ENCODE results near the gene KLRB1. TPM values are rescaled to one million over a fixed set of nuclear protein-coding genes. Genes with fewer than 3 reads are reported as not detected.
"Not testable (repeated sequence)": the region's sequence is repeated elsewhere in the genome, so short reads cannot be mapped to it uniquely, and the experiment has no call there.

Gene KLRB1
- total RNA-seq, 2 donors from 2014 or later, result 1.7 to 2.6 TPM

- TF ChIP-seq, protein P1, sequence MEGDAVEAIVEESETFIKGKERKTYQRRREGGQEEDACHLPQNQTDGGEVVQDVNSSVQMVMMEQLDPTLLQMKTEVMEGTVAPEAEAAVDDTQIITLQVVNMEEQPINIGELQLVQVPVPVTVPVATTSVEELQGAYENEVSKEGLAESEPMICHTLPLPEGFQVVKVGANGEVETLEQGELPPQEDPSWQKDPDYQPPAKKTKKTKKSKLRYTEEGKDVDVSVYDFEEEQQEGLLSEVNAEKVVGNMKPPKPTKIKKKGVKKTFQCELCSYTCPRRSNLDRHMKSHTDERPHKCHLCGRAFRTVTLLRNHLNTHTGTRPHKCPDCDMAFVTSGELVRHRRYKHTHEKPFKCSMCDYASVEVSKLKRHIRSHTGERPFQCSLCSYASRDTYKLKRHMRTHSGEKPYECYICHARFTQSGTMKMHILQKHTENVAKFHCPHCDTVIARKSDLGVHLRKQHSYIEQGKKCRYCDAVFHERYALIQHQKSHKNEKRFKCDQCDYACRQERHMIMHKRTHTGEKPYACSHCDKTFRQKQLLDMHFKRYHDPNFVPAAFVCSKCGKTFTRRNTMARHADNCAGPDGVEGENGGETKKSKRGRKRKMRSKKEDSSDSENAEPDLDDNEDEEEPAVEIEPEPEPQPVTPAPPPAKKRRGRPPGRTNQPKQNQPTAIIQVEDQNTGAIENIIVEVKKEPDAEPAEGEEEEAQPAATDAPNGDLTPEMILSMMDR (IDR thresholded peaks at IDR 0.05), result no peak
- no peak for DNase-seq
- Histone ChIP-seq H3K27ac (no peak overlapping the region), H3K27me3 (no peaks in the 10 kb centered on the region), H3K4me3 (no peak overlapping the region), H3K4me1 (no peaks in the 10 kb centered on the region), H3K9ac (ENCODE audit: low read depth in 2 of 2, low read length in 2 of 2) (no peak overlapping the region), H3K36me3 (no peaks in the 10 kb centered on the region), H3K9me3 (no peaks in the 10 kb centered on the region)
- intact Hi-C loops (cut with DNase I), result no loop called here
These were observed 3.4 kb downstream of the KLRB1 start for GRCh38 chr12:9604287-9604686.

GRCh38 chr12:9600426-9600825 lies 7.3 kb downstream of the KLRB1 start:
- H3K4me3 ChIP-seq; H3K27ac ChIP-seq; DNase-seq; H3K27me3 ChIP-seq; H3K36me3 ChIP-seq; H3K9ac ChIP-seq (ENCODE audit: low read depth in 2 of 2, low read length in 2 of 2); H3K9me3 ChIP-seq; H3K4me1 ChIP-seq; intact Hi-C loops (cut with DNase I): not testable (repeated sequence)

GRCh38 chr12:9598363-9598762 lies 9.4 kb downstream of the KLRB1 start:
- Histone ChIP-seq H3K9ac (ENCODE audit: low read depth in 2 of 2, low read length in 2 of 2) (no peak overlapping the region), H3K27ac (no peak overlapping the region), H3K4me3 (no peak overlapping the region), H3K9me3 (no peaks in the 10 kb centered on the region), H3K27me3 (no peaks in the 10 kb centered on the region), H3K36me3 (no peaks in the 10 kb centered on the region), H3K4me1 (no peaks in the 10 kb centered on the region)
- DNase-seq, result no peak
- intact Hi-C loops (cut with DNase I), result no loop called here
- TF ChIP-seq, protein P1 (IDR thresholded peaks at IDR 0.05), result no peak

GRCh38 chr12:9597365-9597764 lies 10.4 kb downstream of the KLRB1 start:
- H3K9ac ChIP-seq (ENCODE audit: low read depth in 2 of 2, low read length in 2 of 2), result no peak overlapping the region
- H3K27me3 ChIP-seq, result no peaks in the 10 kb centered on the region
- intact Hi-C loops (cut with DNase I), result no loop called here
- TF ChIP-seq, protein P1 (IDR thresholded peaks at IDR 0.05), result no peak
- H3K4me1 ChIP-seq, result no peaks in the 10 kb centered on the region
- no peak for DNase-seq
- no peaks in the 10 kb centered on the region for H3K36me3 ChIP-seq
- H3K4me3 ChIP-seq, result no peak overlapping the region
- no peak overlapping the region for H3K27ac ChIP-seq
- no peaks in the 10 kb centered on the region for H3K9me3 ChIP-seq

- Histone ChIP-seq H3K4me1 (no peaks in the 10 kb centered on the region), H3K27ac (no peak overlapping the region), H3K4me3 (no peak overlapping the region), H3K27me3 (no peaks in the 10 kb centered on the region), H3K9ac (ENCODE audit: low read depth in 2 of 2, low read length in 2 of 2) (no peak overlapping the region), H3K36me3 (no peaks in the 10 kb centered on the region), H3K9me3 (no peaks in the 10 kb centered on the region)
- DNase-seq, result no peak
- intact Hi-C loops (cut with DNase I), result no loop called here
- TF ChIP-seq, protein P1 (IDR thresholded peaks at IDR 0.05), result no peak
These were observed 17.3 kb downstream of the KLRB1 start for GRCh38 chr12:9590441-9590840.

DNA sequence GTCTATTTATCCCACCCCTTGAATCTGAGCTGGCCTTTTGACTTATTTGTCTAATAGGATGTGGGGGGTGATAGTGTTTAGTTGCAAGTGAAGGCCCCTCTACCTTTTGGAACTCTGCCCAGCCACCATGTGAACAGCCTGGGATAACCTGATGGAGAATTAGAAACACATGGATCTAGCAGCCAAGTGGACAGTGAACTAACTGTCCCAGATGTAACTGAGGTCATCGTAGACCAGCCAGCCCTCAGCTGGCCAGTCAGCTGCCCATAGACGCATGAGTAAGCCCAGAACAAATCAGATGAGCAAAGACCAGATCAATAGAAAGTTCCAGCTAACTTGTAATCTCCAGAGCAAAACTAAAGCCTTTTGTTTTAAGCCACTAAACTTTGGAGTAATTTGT lies 19.0 kb downstream of the KLRB1 start:
- Histone ChIP-seq H3K36me3 (no peaks in the 10 kb centered on the region), H3K9me3 (no peaks in the 10 kb centered on the region), H3K9ac (ENCODE audit: low read depth in 2 of 2, low read length in 2 of 2) (no peak overlapping the region), H3K27me3 (no peaks in the 10 kb centered on the region), H3K27ac (no peak overlapping the region), H3K4me3 (no peak overlapping the region), H3K4me1 (no peaks in the 10 kb centered on the region)
- intact Hi-C loops (cut with DNase I), result no loop called here
- no peak for DNase-seq
- TF ChIP-seq, protein P1 (IDR thresholded peaks at IDR 0.05), result no peak
